ENCODE data around the gene CNTN4. TPM values are rescaled to one million over a fixed set of nuclear protein-coding genes. Genes with fewer than 3 reads are reported as not detected.

Gene CNTN4
- total RNA-seq, 1 donor from 2014 or later = 16.1 TPM

GRCh38 chr3:2099028-2099671, 484 bp downstream of the CNTN4 start:
- Mint-ChIP-seq H3K4me3 (ENCODE audit: low read depth) (peak overlapping the region; percentile 88), H3K27me3 (peaks cover 53% of the 10 kb centered on the region), H3K27ac (no peak overlapping the region), H3K36me3 (ENCODE audit: insufficient read depth) (no peaks in the 10 kb centered on the region), H3K9me3 (ENCODE audit: low read depth) (no peaks in the 10 kb centered on the region), H3K4me1 (ENCODE audit: low read depth) (peaks cover 20% of the 10 kb centered on the region)
- peak; percentile 31 for DNase-seq (ENCODE audit: low spot score, unreplicated experiment)
- TF ChIP-seq CTCF (IDR thresholded peaks at IDR 0.05; ENCODE audit: unreplicated experiment) = no peak

- no peak for TF ChIP-seq CTCF (IDR thresholded peaks at IDR 0.05; ENCODE audit: unreplicated experiment)
- no peaks in the 10 kb centered on the region for H3K9me3 Mint-ChIP-seq (ENCODE audit: low read depth)
- H3K27ac Mint-ChIP-seq = peak overlapping the region; percentile 83
- peaks cover 49% of the 10 kb centered on the region for H3K27me3 Mint-ChIP-seq
- H3K36me3 Mint-ChIP-seq (ENCODE audit: insufficient read depth) = no peaks in the 10 kb centered on the region
- peak overlapping the region; percentile 88 for H3K4me3 Mint-ChIP-seq (ENCODE audit: low read depth)
- peaks cover 20% of the 10 kb centered on the region for H3K4me1 Mint-ChIP-seq (ENCODE audit: low read depth)
- no peak for DNase-seq (ENCODE audit: low spot score, unreplicated experiment)
Measured at GRCh38 chr3:2099779-2100191, 1.1 kb downstream of the CNTN4 start.

- H3K27me3 Mint-ChIP-seq = peaks cover 5% of the 10 kb centered on the region
- H3K4me3 Mint-ChIP-seq (ENCODE audit: low read depth) = no peak overlapping the region
- peaks cover 23% of the 10 kb centered on the region for H3K9me3 Mint-ChIP-seq (ENCODE audit: low read depth)
Measured at GRCh38 chr3:2106438-2106837, 7.8 kb downstream of the CNTN4 start.

GRCh38 chr3:2110597-2111117, 12.0 kb downstream of the CNTN4 start:
- Mint-ChIP-seq H3K27me3 (no peaks in the 10 kb centered on the region), H3K36me3 (ENCODE audit: insufficient read depth) (peaks cover 14% of the 10 kb centered on the region), H3K9me3 (ENCODE audit: low read depth) (peaks cover 17% of the 10 kb centered on the region), H3K4me3 (ENCODE audit: low read depth) (no peak overlapping the region), H3K4me1 (ENCODE audit: low read depth) (peaks cover 5% of the 10 kb centered on the region), H3K27ac (peak overlapping the region; percentile 18)
- no peak for TF ChIP-seq CTCF (IDR thresholded peaks at IDR 0.05; ENCODE audit: unreplicated experiment)
- no peak for DNase-seq (ENCODE audit: low spot score, unreplicated experiment)

More at GRCh38 chr3:2106438-2106837, 7.8 kb downstream of the CNTN4 start:
- no peak overlapping the region for H3K27ac Mint-ChIP-seq
- H3K4me1 Mint-ChIP-seq (ENCODE audit: low read depth) = peaks cover 5% of the 10 kb centered on the region
- no peak for DNase-seq (ENCODE audit: low spot score, unreplicated experiment)
- H3K36me3 Mint-ChIP-seq (ENCODE audit: insufficient read depth) = peaks cover 20% of the 10 kb centered on the region
- no peak for TF ChIP-seq CTCF (IDR thresholded peaks at IDR 0.05; ENCODE audit: unreplicated experiment)

GRCh38 chr3:2114617-2115275, 16.1 kb downstream of the CNTN4 start:
- Mint-ChIP-seq H3K27ac (no peak overlapping the region), H3K27me3 (no peaks in the 10 kb centered on the region), H3K36me3 (ENCODE audit: insufficient read depth) (no peaks in the 10 kb centered on the region), H3K9me3 (ENCODE audit: low read depth) (no peaks in the 10 kb centered on the region), H3K4me3 (ENCODE audit: low read depth) (no peak overlapping the region), H3K4me1 (ENCODE audit: low read depth) (peaks cover 5% of the 10 kb centered on the region)
- no peak for TF ChIP-seq CTCF (IDR thresholded peaks at IDR 0.05; ENCODE audit: unreplicated experiment)
- no peak for DNase-seq (ENCODE audit: low spot score, unreplicated experiment)

Measured in progenitor cell of endocrine pancreas (in vitro differentiated cells).